Measurements from ENCODE around the gene SHB.
A peak's percentile ranks its signal among the peaks of the same experiment; 100 is the strongest.

Gene SHB

GRCh38 chr9:38020151-38021076 is 48.6 kb downstream of the SHB start:
- no peak for DNase-seq

GRCh38 chr9:38019731-38020130 is 49.3 kb downstream of the SHB start:
- DNase-seq, result no peak

- no peak for DNase-seq
Observed at GRCh38 chr9:38018958-38019602, 49.9 kb downstream of the SHB start.

GRCh38 chr9:38018241-38018957 is 50.6 kb downstream of the SHB start:
- DNase-seq, result no peak

GRCh38 chr9:38017885-38018186 is 51.2 kb downstream of the SHB start:
- DNase-seq, result no peak

GRCh38 chr9:38017149-38017884 is 51.7 kb downstream of the SHB start:
- no peak for DNase-seq

GRCh38 chr9:38016375-38017135 is 52.5 kb downstream of the SHB start:
- DNase-seq, result no peak

GRCh38 chr9:38015906-38016305 is 53.1 kb downstream of the SHB start:
- DNase-seq, result no peak

- no peak for DNase-seq
Observed at GRCh38 chr9:38015266-38015665, 53.8 kb downstream of the SHB start.

GRCh38 chr9:38012767-38013450 is 56.1 kb downstream of the SHB start:
- DNase-seq, result no peak

GRCh38 chr9:38011991-38012390 is 57.0 kb downstream of the SHB start:
- DNase-seq, result no peak

- DNase-seq, result no peak
Observed at GRCh38 chr9:38010918-38011704, 57.9 kb downstream of the SHB start.

GRCh38 chr9:38009990-38010389 is 59.0 kb downstream of the SHB start:
- no peak for DNase-seq

- no peak for DNase-seq
Observed at GRCh38 chr9:38009035-38009501, 60.0 kb downstream of the SHB start.

- DNase-seq, result peak; percentile 30
Observed at GRCh38 chr9:38008168-38009034, 60.6 kb downstream of the SHB start.

- DNase-seq, result no peak
Observed at GRCh38 chr9:38007016-38007415, 62.0 kb downstream of the SHB start.

- no peak for DNase-seq
Observed at GRCh38 chr9:38006163-38006562, 62.9 kb downstream of the SHB start.

GRCh38 chr9:38004809-38005560 is 64.0 kb downstream of the SHB start:
- no peak for DNase-seq

Data from activated CD8-positive, alpha-beta memory T cell treated with anti-CD3 and anti-CD28 coated beads, Interleukin-2, amount 50 U/mL, for 4 hours (primary cell).